ENCODE measurements around the gene FGD3. TPM values are rescaled to one million over a fixed set of nuclear protein-coding genes. Genes with fewer than 3 reads are reported as not detected.
"Not testable (repeated sequence)": the region's sequence is repeated elsewhere in the genome, so short reads cannot be mapped to it uniquely, and the experiment has no call there.

Gene FGD3
- polyA plus RNA-seq, 2 of the 4 experiments (the other 2 are of a cell fraction): 0.18 to 0.23 TPM

GRCh38 chr9:93015190-93015589 lies 67.9 kb downstream of the FGD3 start:
- not testable (repeated sequence) for ATAC-seq; FAIRE-seq; H3K27ac ChIP-seq; H3K4me1 ChIP-seq; H3K4me2 ChIP-seq; H3K9me3 ChIP-seq; DNase-seq (ENCODE audit: low read depth in 1 of 2, low spot score in 1 of 2); H3K4me3 ChIP-seq
- ChIA-PET CTCF (interaction anchor here (0.6 to 4.0 kb wide), 5 partner anchors 12 to 105 kb away, joined by 3 to 25 read pairs (median 5); no protein-coding TSS in a partner anchor), POLR2A (interaction anchor here (0.9 kb wide), 1 partner anchor 80 kb away, joined by 3 read pairs; no protein-coding TSS in a partner anchor)
- WGBS (ENCODE audit: missing lambda C conversion rate): 61% methylated on average over 10 of the region's 10 CpGs

DNA sequence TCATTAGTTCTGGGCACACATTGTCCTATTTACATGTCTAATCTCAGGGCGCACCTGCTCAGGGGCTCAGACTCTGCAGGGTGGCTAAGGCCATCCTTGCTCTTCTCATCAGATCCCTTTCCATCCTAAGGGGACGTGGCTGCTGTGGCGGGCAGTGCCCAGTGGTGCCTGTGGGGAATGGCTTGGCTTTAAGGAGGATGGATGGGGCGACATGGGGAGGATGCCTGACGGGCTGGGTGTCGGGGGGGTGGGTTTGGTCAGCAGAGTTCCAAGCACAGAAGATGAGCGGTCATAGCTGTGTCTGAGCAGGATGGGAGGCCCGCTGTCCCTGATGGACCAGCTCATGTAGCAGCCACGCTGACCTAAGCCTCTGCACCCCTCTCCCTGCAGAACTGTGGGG lies 70.3 kb downstream of the FGD3 start:
- DNase-seq (ENCODE audit: low read depth in 1 of 2, low spot score in 1 of 2) (no peak), ATAC-seq (no peak), FAIRE-seq (no peak)
- ChIA-PET POLR2A (no interaction called here), CTCF (interaction anchor here (0.6 to 2.0 kb wide), 4 partner anchors 12 to 91 kb away, joined by 4 to 6 read pairs (median 4); no protein-coding TSS in a partner anchor)
- Histone ChIP-seq H3K4me3 (no peak overlapping the region), H3K4me2 (no peak overlapping the region), H3K9me3 (no peaks in the 10 kb centered on the region), H3K27ac (no peak overlapping the region), H3K4me1 (no peaks in the 10 kb centered on the region)
- WGBS (ENCODE audit: missing lambda C conversion rate): 79% methylated on average over 5 of the region's 9 CpGs
- TF ChIP-seq CBX2 (IDR thresholded peaks at IDR 0.05; ENCODE audit: borderline replicate concordance, low read depth) (no peak), ELK1 (IDR thresholded peaks at IDR 0.05; ENCODE audit: low read depth, low read length) (no peak), HOXA7 (CRISPR knock-in tag; IDR thresholded peaks at IDR 0.05) (no peak), POLR2AphosphoS2 (conservative IDR thresholded peaks at IDR 0.05; ENCODE audit: low read length) (no peak), KDM5A (IDR thresholded peaks at IDR 0.05) (no peak), HEYL (CRISPR knock-in tag; IDR thresholded peaks at IDR 0.05) (no peak), TP53 (CRISPR knock-in tag; IDR thresholded peaks at IDR 0.05) (no peak), EHMT2 (IDR thresholded peaks at IDR 0.05; ENCODE audit: low read depth) (no peak), CTCF (IDR thresholded peaks at IDR 0.05) (no peak), MAFK (IDR thresholded peaks at IDR 0.05; ENCODE audit: partially characterized antibody) (no peak)

DNA sequence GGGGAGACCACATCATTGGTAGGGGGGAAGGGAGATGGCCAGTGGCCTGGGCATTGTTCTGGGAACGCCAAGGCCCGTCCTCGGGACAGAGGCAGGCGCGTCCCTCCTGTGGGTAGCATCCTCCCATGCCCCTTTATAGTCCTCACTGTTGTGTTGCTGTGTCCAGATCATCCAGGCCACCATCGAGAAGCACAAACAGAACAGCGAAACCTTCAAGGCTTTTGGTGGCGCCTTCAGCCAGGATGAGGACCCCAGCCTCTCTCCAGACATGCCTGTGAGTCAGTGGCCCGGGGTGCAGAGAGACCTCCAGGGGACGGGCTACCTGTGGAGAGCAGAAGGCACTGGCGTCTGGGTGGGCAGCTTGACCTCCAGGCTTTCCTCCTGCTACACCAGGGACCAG lies 72.8 kb downstream of the FGD3 start:
- ChIA-PET POLR2A (no interaction called here), CTCF (no interaction called here)
- no peak for DNase-seq (ENCODE audit: low read depth in 1 of 2, low spot score in 1 of 2)
- H3K4me3 ChIP-seq: no peak overlapping the region
- H3K4me2 ChIP-seq: no peak overlapping the region
- no peaks in the 10 kb centered on the region for H3K9me3 ChIP-seq
- H3K27ac ChIP-seq: no peak overlapping the region
- TF ChIP-seq KDM1A (IDR thresholded peaks at IDR 0.05; ENCODE audit: low read depth): no peak
- no peak for TF ChIP-seq ZNF302 (CRISPR knock-in tag; IDR thresholded peaks at IDR 0.05)
- no peak for TF ChIP-seq MAFK (IDR thresholded peaks at IDR 0.05; ENCODE audit: partially characterized antibody)
- no peak for TF ChIP-seq POLR2A (IDR thresholded peaks at IDR 0.05; ENCODE audit: low read length)
- no peak for TF ChIP-seq PHF8 (IDR thresholded peaks at IDR 0.05; ENCODE audit: borderline replicate concordance, low read depth)
- TF ChIP-seq, protein P1, sequence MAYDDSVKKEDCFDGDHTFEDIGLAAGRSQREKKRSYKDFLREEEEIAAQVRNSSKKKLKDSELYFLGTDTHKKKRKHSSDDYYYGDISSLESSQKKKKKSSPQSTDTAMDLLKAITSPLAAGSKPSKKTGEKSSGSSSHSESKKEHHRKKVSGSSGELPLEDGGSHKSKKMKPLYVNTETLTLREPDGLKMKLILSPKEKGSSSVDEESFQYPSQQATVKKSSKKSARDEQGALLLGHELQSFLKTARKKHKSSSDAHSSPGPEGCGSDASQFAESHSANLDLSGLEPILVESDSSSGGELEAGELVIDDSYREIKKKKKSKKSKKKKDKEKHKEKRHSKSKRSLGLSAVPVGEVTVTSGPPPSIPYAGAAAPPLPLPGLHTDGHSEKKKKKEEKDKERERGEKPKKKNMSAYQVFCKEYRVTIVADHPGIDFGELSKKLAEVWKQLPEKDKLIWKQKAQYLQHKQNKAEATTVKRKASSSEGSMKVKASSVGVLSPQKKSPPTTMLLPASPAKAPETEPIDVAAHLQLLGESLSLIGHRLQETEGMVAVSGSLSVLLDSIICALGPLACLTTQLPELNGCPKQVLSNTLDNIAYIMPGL (CRISPR knock-in tag; IDR thresholded peaks at IDR 0.05; ENCODE audit: borderline replicate concordance): no peak
- TF ChIP-seq FOXS1 (CRISPR knock-in tag; IDR thresholded peaks at IDR 0.05): no peak
- no peak for TF ChIP-seq FOSB (CRISPR knock-in tag; IDR thresholded peaks at IDR 0.05)
- no peak for TF ChIP-seq E2F6 (IDR thresholded peaks at IDR 0.05; ENCODE audit: borderline replicate concordance, low read depth)
- TF ChIP-seq PBX3 (IDR thresholded peaks at IDR 0.05): no peak
- TF ChIP-seq, protein P2, sequence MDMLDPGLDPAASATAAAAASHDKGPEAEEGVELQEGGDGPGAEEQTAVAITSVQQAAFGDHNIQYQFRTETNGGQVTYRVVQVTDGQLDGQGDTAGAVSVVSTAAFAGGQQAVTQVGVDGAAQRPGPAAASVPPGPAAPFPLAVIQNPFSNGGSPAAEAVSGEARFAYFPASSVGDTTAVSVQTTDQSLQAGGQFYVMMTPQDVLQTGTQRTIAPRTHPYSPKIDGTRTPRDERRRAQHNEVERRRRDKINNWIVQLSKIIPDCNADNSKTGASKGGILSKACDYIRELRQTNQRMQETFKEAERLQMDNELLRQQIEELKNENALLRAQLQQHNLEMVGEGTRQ (IDR thresholded peaks at IDR 0.05): no peak
- TF ChIP-seq NFE2L2 (conservative IDR thresholded peaks at IDR 0.05; ENCODE audit: low read length): no peak
- no peak for ATAC-seq
- no peaks in the 10 kb centered on the region for H3K4me1 ChIP-seq
- no peak for FAIRE-seq
- WGBS (ENCODE audit: missing lambda C conversion rate): 80% methylated on average over 8 of the region's 11 CpGs

All from A549 (cell line).